PC-3 (cell line): ENCODE data around the gene ANKUB1. TPM values are rescaled to one million over a fixed set of nuclear protein-coding genes. Genes with fewer than 3 reads are reported as not detected.

Source experiments
- ATAC-seq: fragments of 200-7000 bp; cut with Tn5 transposase; 2 replicates; pipeline ENCODE4 v1.9.1; 2020; ENCODE audit warnings: mild to moderate bottlenecking, moderate library complexity
- BruUV-seq: library from RNA; stranded (reverse); fragments of 400-500 nt; replicated peaks from 2 replicates; lab custom pipeline; 2021; lab: Mats Ljungman, UMichigan
- CTCF ChIA-PET: fragments of 300-600 bp; sonication (Branson Sonifier 250); formaldehyde crosslinking; loops from one replicate; lab custom pipeline; 2022; ENCODE audit warnings: antibody characterized with exemption; lab: Charles Lee
- POLR2A ChIA-PET: fragments of 300-600 bp; sonication (Branson Sonifier 250); formaldehyde crosslinking; loops from one replicate; lab custom pipeline; 2022; ENCODE audit warnings: antibody characterized with exemption; ENCODE audit not compliant: unreplicated experiment; lab: Charles Lee
- DNase-seq: peaks from one replicate; pipeline ENCODE4 v3.0.0-alpha.2; 2015
- H2AFZ ChIP-seq: fragments of 300-600 bp; sonication (generic); 2 replicates; pipeline ENCODE4 v1.6.0; 2016; ENCODE audit warnings: antibody characterized with exemption, low read length
- H3F3A ChIP-seq: fragments of 300-600 bp; sonication (generic); one replicate; pipeline ENCODE4 v1.6.0; 2017; ENCODE audit warnings: antibody characterized with exemption, low read length, control low read depth, mild to moderate bottlenecking; ENCODE audit not compliant: unreplicated experiment
- H3K27ac ChIP-seq: fragments of 300-600 bp; sonication (generic); 2 replicates; pipeline ENCODE4 v1.5.1; 2016; ENCODE audit warnings: mild to moderate bottlenecking, low read length
- H3K27me3 ChIP-seq: fragments of 300-600 bp; sonication (generic); 2 replicates; pipeline ENCODE4 v1.6.1; 2016; ENCODE audit warnings: low read length, mixed read lengths
- H3K36me3 ChIP-seq: fragments of 300-600 bp; sonication (generic); 2 replicates; pipeline ENCODE4 v1.6.1; 2016; ENCODE audit warnings: low read depth, mixed run types, low read length, mixed read lengths
- H3K4me1 ChIP-seq: fragments of 300-600 bp; sonication (generic); 2 replicates; pipeline ENCODE4 v1.5.1; 2016; ENCODE audit warnings: low read length; ENCODE audit not compliant: insufficient read depth
- H3K4me2 ChIP-seq: fragments of 300-600 bp; sonication (generic); 2 replicates; pipeline ENCODE4 v1.6.0; 2016; ENCODE audit warnings: low read length
- H3K4me3 ChIP-seq: fragments of 300-600 bp; sonication (generic); 2 replicates; pipeline ENCODE4 v1.5.1; 2016; ENCODE audit warnings: mild to moderate bottlenecking, low read length, mixed read lengths
- H3K79me2 ChIP-seq: fragments of 300-600 bp; sonication (generic); 2 replicates; pipeline ENCODE4 v1.6.1; 2017; ENCODE audit warnings: low read length, mixed read lengths
- H3K9ac ChIP-seq: fragments of 300-600 bp; sonication (generic); 2 replicates; pipeline ENCODE4 v1.6.0; 2016; ENCODE audit warnings: mild to moderate bottlenecking, low read length
- H3K9me2 ChIP-seq: fragments of 300-600 bp; sonication (generic); replicated peaks from 2 replicates; pipeline ENCODE4 v1.6.1; 2016; ENCODE audit warnings: mixed run types, low read length, mixed read lengths
- H3K9me3 ChIP-seq: fragments of 300-600 bp; sonication (generic); 2 replicates; pipeline ENCODE4 v1.6.1; 2016; ENCODE audit warnings: low read length, mixed read lengths
- H4K20me1 ChIP-seq: fragments of 300-600 bp; sonication (generic); 2 replicates; pipeline ENCODE4 v1.6.1; 2016; ENCODE audit warnings: low read length, mixed read lengths
- EZH2 ChIP-seq: fragments of 300-600 bp; sonication (generic); IDR thresholded peaks from one replicate; pipeline ENCODE4 v1.6.1; 2017; ENCODE audit warnings: antibody characterized with exemption, mild to moderate bottlenecking, low read length; ENCODE audit not compliant: unreplicated experiment
- EZH2phosphoT487 ChIP-seq: fragments of 300-600 bp; sonication (generic); IDR thresholded peaks from 2 replicates; pipeline ENCODE4 v1.6.1; 2018; ENCODE audit warnings: mild to moderate bottlenecking, antibody characterized with exemption, low read length, borderline replicate concordance
- intact Hi-C: fragments of 100-400 bp; cut with micrococcal nuclease; formaldehyde crosslinking; loops from 2 replicates; pipeline ENCODE4 v1.9.0; 2023
- total RNA-seq: library from RNA; depleted of rRNA; stranded (reverse); fragments of >200 nt; gene quantifications from 2 replicates; pipeline ENCODE4 v1.2.3, GENCODE V29; 2014
- TF ChIP-seq, protein P1 (sequence below): fragments of 300-600 bp; sonication (generic); conservative IDR thresholded peaks from 2 replicates; pipeline ENCODE4 v1.5.1; 2017; ENCODE audit warnings: antibody characterized with exemption, low read depth, mild to moderate bottlenecking, low read length

Gene ANKUB1
- total RNA-seq, 1 experiment from 2014 or later: not detected

DNA sequence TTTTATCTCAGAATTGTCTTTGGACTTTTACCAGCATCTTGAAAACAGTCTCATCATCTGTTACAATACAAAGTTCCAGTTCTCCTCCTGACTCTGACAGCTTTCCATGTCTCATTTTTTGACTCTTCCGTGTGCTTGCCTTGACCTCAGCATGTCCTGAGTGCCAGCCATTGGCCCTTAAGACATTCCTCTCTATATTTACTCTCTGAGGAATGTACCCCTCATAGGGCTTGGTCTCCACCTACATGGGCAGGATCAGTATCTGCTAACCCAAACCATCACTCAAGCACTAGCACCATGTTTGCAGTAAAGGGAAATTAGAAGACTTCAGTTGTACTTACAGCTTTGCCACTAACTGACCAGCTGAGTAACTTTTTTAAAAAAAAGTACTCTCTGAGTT is 16.2 kb downstream of the ANKUB1 start:
- ChIA-PET CTCF (no interaction called here), POLR2A (no interaction called here)
- H3K27ac ChIP-seq: no peak overlapping the region
- no peak overlapping the region for H2AFZ ChIP-seq
- H3K36me3 ChIP-seq: no peaks in the 10 kb centered on the region
- no peak overlapping the region for H3K4me2 ChIP-seq
- H3K9me2 ChIP-seq: no peaks in the 10 kb centered on the region
- no peak overlapping the region for H3K4me3 ChIP-seq
- DNase-seq (no peak), ATAC-seq (no peak)
- H4K20me1 ChIP-seq: no peaks in the 10 kb centered on the region
- no peaks in the 10 kb centered on the region for H3K79me2 ChIP-seq
- intact Hi-C loops: no loop called here
- no peaks in the 10 kb centered on the region for H3K27me3 ChIP-seq
- H3K9ac ChIP-seq: no peak overlapping the region
- BruUV-seq: no TSS peak
- no peaks in the 10 kb centered on the region for H3F3A ChIP-seq
- H3K4me1 ChIP-seq: no peaks in the 10 kb centered on the region
- TF ChIP-seq EZH2 (no peak), EZH2phosphoT487 (no peak)
- TF ChIP-seq, protein P1, sequence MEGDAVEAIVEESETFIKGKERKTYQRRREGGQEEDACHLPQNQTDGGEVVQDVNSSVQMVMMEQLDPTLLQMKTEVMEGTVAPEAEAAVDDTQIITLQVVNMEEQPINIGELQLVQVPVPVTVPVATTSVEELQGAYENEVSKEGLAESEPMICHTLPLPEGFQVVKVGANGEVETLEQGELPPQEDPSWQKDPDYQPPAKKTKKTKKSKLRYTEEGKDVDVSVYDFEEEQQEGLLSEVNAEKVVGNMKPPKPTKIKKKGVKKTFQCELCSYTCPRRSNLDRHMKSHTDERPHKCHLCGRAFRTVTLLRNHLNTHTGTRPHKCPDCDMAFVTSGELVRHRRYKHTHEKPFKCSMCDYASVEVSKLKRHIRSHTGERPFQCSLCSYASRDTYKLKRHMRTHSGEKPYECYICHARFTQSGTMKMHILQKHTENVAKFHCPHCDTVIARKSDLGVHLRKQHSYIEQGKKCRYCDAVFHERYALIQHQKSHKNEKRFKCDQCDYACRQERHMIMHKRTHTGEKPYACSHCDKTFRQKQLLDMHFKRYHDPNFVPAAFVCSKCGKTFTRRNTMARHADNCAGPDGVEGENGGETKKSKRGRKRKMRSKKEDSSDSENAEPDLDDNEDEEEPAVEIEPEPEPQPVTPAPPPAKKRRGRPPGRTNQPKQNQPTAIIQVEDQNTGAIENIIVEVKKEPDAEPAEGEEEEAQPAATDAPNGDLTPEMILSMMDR: no peak
- no peaks in the 10 kb centered on the region for H3K9me3 ChIP-seq

DNA sequence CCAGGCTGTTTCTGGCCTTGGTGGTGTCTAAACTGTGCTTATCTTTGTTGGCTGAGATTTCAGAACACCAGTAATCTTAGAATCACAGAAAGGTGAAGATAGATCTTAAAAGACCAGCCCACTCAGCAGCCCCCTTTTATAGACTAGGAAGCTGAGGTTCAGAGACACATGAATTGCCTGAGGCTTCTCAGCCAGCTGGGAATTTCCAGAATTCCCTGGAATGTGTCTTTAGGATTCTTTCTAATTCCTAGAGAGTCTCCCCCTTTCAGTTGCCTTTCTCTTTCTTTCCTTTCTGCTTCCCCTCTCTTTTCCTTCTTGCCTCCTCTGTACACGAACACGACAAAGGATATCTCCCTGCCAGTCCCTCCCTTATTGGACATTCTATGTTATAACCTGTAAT is 19.5 kb downstream of the ANKUB1 start:
- H3K4me3 ChIP-seq: no peak overlapping the region
- H3K9me2 ChIP-seq: no peaks in the 10 kb centered on the region
- TF ChIP-seq EZH2phosphoT487: no peak
- TF ChIP-seq, protein P1: no peak
- no peak for TF ChIP-seq EZH2
- no peak overlapping the region for H3K4me2 ChIP-seq
- no peaks in the 10 kb centered on the region for H3K36me3 ChIP-seq
- no peak overlapping the region for H3K9ac ChIP-seq
- ChIA-PET POLR2A (no interaction called here), CTCF (interaction anchor here (0.6 to 2.7 kb wide), 2 partner anchors 35 to 53 kb away, joined by 3 to 19 read pairs; no protein-coding TSS in a partner anchor)
- no peak overlapping the region for H2AFZ ChIP-seq
- no peak overlapping the region for H3K27ac ChIP-seq
- no peak for DNase-seq
- no peaks in the 10 kb centered on the region for H4K20me1 ChIP-seq
- H3F3A ChIP-seq: no peaks in the 10 kb centered on the region
- BruUV-seq: no TSS peak
- intact Hi-C loops: loop anchor here (5.0 kb wide), 1 partner anchor 261 kb away; no protein-coding TSS in a partner anchor
- no peaks in the 10 kb centered on the region for H3K4me1 ChIP-seq
- H3K79me2 ChIP-seq: no peaks in the 10 kb centered on the region
- ATAC-seq: no peak
- H3K27me3 ChIP-seq: no peaks in the 10 kb centered on the region
- no peaks in the 10 kb centered on the region for H3K9me3 ChIP-seq

DNA sequence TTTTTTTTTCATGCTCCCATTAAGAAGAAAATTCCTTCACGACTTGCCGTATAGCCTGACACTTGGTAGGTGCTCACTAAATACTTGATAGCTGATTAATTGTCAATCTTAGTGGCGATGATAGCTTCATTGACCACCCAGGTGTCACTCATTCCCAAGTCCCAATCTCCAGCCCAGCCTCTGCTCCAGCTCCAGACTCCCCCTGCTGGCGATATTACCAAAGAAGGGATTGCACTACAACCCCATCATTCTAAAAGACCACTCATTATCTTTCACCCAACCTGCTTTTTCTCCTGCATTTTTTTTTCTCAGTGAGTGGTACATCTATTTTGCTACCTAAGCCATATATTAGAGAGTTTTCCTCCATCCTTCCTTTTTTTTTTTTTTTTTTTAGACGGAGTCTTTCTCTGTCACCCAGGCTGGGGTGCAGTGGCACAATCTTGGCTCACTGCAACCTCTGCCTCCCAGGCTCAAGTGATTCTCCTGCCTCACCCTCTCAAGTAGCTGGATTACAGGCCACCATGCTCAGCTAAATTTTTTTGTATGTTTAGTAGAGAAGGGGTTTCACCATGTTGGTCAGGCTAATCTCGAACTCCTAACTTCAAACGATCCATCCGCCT is 20.6 kb downstream of the ANKUB1 start:
- CTCF ChIA-PET: interaction anchor here (0.5 to 2.7 kb wide), 7 partner anchors 8 to 241 kb away, joined by 3 to 19 read pairs (median 4); no protein-coding TSS in a partner anchor
- intact Hi-C loops: loop anchor here (1.0 to 5.0 kb wide), 2 partner anchors 259 to 277 kb away; no protein-coding TSS in a partner anchor
- POLR2A ChIA-PET: interaction anchor here (0.6 kb wide), 1 partner anchor 248 kb away, joined by 3 read pairs; no protein-coding TSS in a partner anchor
- Histone ChIP-seq H3K4me2 (no peak overlapping the region), H3K79me2 (no peaks in the 10 kb centered on the region), H3K9ac (no peak overlapping the region), H3K4me3 (no peak overlapping the region), H3F3A (no peaks in the 10 kb centered on the region), H2AFZ (no peak overlapping the region), H3K9me3 (no peaks in the 10 kb centered on the region), H4K20me1 (no peaks in the 10 kb centered on the region), H3K27ac (no peak overlapping the region), H3K4me1 (no peaks in the 10 kb centered on the region), H3K27me3 (no peaks in the 10 kb centered on the region), H3K36me3 (no peaks in the 10 kb centered on the region), H3K9me2 (no peaks in the 10 kb centered on the region)
- DNase-seq: peak; percentile 75
- no TSS peak for BruUV-seq
- peak; percentile 83 for ATAC-seq
- TF ChIP-seq EZH2: no peak
- TF ChIP-seq, protein P1: peak; percentile 88
